DOHH2 (cell line): ENCODE measurements around the gene STRADA.

Experiments
- CTCF ChIP-seq: fragments of 200-600 bp; sonication (generic); IDR thresholded peaks from one replicate; pipeline ENCODE4 v1.5.1; 2014; ENCODE audit warnings: antibody characterized with exemption, mild to moderate bottlenecking, low read depth, low read length; ENCODE audit not compliant: poor library complexity, severe bottlenecking
- EZH2phosphoT487 ChIP-seq: fragments of 200-600 bp; sonication (generic); IDR thresholded peaks from 2 replicates; pipeline ENCODE4 v1.6.1; 2017; ENCODE audit warnings: borderline replicate concordance, mild to moderate bottlenecking, antibody characterized with exemption, low read length, moderate library complexity, mixed read lengths

GRCh38 chr17:63694229-63694949, 47.2 kb downstream of the STRADA start:
- TF ChIP-seq CTCF (no peak), EZH2phosphoT487 (no peak)
